Osteoblast (primary cell): Measurements from ENCODE around the gene ALX3. TPM values are rescaled to one million over a fixed set of nuclear protein-coding genes. Genes with fewer than 3 reads are reported as not detected.
A peak's percentile ranks its signal among the peaks of the same experiment; 100 is the strongest.

ENCODE experiments used
- DNase-seq: peaks from one replicate; pipeline ENCODE4 v3.0.0; 2011; ENCODE audit warnings: low spot score, mixed read lengths; ENCODE audit not compliant: insufficient read length; ENCODE audit errors: missing footprints
- H2AFZ ChIP-seq: 2 replicates; pipeline ENCODE4 v1.6.0; 2011; ENCODE audit warnings: mild to moderate bottlenecking, low read length
- H3K27ac ChIP-seq: 2 replicates; pipeline ENCODE4 v1.5.1; 2011; ENCODE audit warnings: mild to moderate bottlenecking, low read depth, low read length, moderate library complexity
- H3K27me3 ChIP-seq: 2 replicates; pipeline ENCODE4 v1.6.0; 2012; ENCODE audit warnings: mild to moderate bottlenecking, control low read depth, inconsistent platforms, low read length, moderate library complexity; ENCODE audit not compliant: insufficient read depth
- H3K36me3 ChIP-seq: 2 replicates; pipeline ENCODE4 v1.5.1; 2011; ENCODE audit warnings: mild to moderate bottlenecking, low read length, control low read depth, moderate library complexity; ENCODE audit not compliant: insufficient read depth
- H3K4me1 ChIP-seq: 2 replicates; pipeline ENCODE4 v1.5.1; 2011; ENCODE audit warnings: mild to moderate bottlenecking, low read length, control low read depth, moderate library complexity; ENCODE audit not compliant: insufficient read depth
- H3K4me2 ChIP-seq: 2 replicates; pipeline ENCODE4 v1.6.0; 2011; ENCODE audit warnings: mild to moderate bottlenecking, low read length; ENCODE audit not compliant: insufficient read depth
- H3K4me3 ChIP-seq: fragments of 200-600 bp; sonication (generic); 3 replicates; pipeline ENCODE4 v1.5.1; 2012; ENCODE audit warnings: mild to moderate bottlenecking, low read length, inconsistent platforms; ENCODE audit not compliant: insufficient read depth
- H3K79me2 ChIP-seq: 2 replicates; pipeline ENCODE4 v1.6.0; 2012; ENCODE audit warnings: mild to moderate bottlenecking, low read length, control low read depth, inconsistent platforms; ENCODE audit not compliant: insufficient read depth
- H3K9me3 ChIP-seq: 2 replicates; pipeline ENCODE4 v1.5.1; 2011; ENCODE audit warnings: low read depth, low read length, control low read depth
- H4K20me1 ChIP-seq: 2 replicates; pipeline ENCODE4 v1.6.0; 2012; ENCODE audit warnings: mild to moderate bottlenecking, low read length, control low read depth; ENCODE audit not compliant: insufficient read depth
- CTCF ChIP-seq: IDR thresholded peaks from 2 replicates; pipeline ENCODE4 v1.5.1; 2011; ENCODE audit warnings: mild to moderate bottlenecking, low read depth, low read length, moderate library complexity; ENCODE audit errors: extremely low read depth
- total RNA-seq: library from RNA; depleted of rRNA; stranded (reverse); fragments of >200 nt; gene quantifications from 2 replicates; pipeline ENCODE4 v1.2.3, GENCODE V29; 2012

Gene ALX3
- total RNA-seq, 1 donor = not detected

GRCh38 chr1:110102081-110102480 lies 31.6 kb upstream of the ALX3 start:
- peaks cover 11% of the 10 kb centered on the region for H3K4me1 ChIP-seq
- no peaks in the 10 kb centered on the region for H4K20me1 ChIP-seq
- no peaks in the 10 kb centered on the region for H3K36me3 ChIP-seq
- H2AFZ ChIP-seq = peak overlapping the region; percentile 85
- H3K79me2 ChIP-seq = no peaks in the 10 kb centered on the region
- H3K27me3 ChIP-seq = no peaks in the 10 kb centered on the region
- peak overlapping the region; percentile 39 for H3K4me2 ChIP-seq
- no peak overlapping the region for H3K27ac ChIP-seq
- TF ChIP-seq CTCF = no peak
- H3K4me3 ChIP-seq = no peak overlapping the region
- DNase-seq = peak; percentile 90
- H3K9me3 ChIP-seq = no peaks in the 10 kb centered on the region

GRCh38 chr1:110100335-110100734 lies 29.9 kb upstream of the ALX3 start:
- Histone ChIP-seq H2AFZ (no peak overlapping the region), H3K79me2 (no peaks in the 10 kb centered on the region)

GRCh38 chr1:110098222-110099026 lies 28.0 kb upstream of the ALX3 start:
- peaks cover 11% of the 10 kb centered on the region for H3K4me1 ChIP-seq
- no peak for TF ChIP-seq CTCF
- H3K4me3 ChIP-seq = no peak overlapping the region
- no peak overlapping the region for H2AFZ ChIP-seq
- H4K20me1 ChIP-seq = no peaks in the 10 kb centered on the region
- peaks cover 21% of the 10 kb centered on the region for H3K27me3 ChIP-seq
- no peak for DNase-seq
- no peaks in the 10 kb centered on the region for H3K79me2 ChIP-seq
- H3K9me3 ChIP-seq = no peaks in the 10 kb centered on the region
- no peak overlapping the region for H3K4me2 ChIP-seq
- no peaks in the 10 kb centered on the region for H3K36me3 ChIP-seq
- H3K27ac ChIP-seq = no peak overlapping the region

More at GRCh38 chr1:110100335-110100734, 29.9 kb upstream of the ALX3 start:
- Histone ChIP-seq H3K9me3 (no peaks in the 10 kb centered on the region), H3K36me3 (no peaks in the 10 kb centered on the region), H3K4me2 (no peak overlapping the region), H3K4me3 (no peak overlapping the region), H4K20me1 (no peaks in the 10 kb centered on the region), H3K27me3 (peaks cover 5% of the 10 kb centered on the region), H3K4me1 (peaks cover 11% of the 10 kb centered on the region), H3K27ac (no peak overlapping the region)
- no peak for DNase-seq
- no peak for TF ChIP-seq CTCF

GRCh38 chr1:110097507-110098221 lies 27.2 kb upstream of the ALX3 start:
- Histone ChIP-seq H2AFZ (no peak overlapping the region), H3K4me2 (no peak overlapping the region), H3K27ac (no peak overlapping the region), H3K4me3 (no peak overlapping the region), H3K27me3 (peaks cover 28% of the 10 kb centered on the region), H3K4me1 (peaks cover 9% of the 10 kb centered on the region), H3K9me3 (no peaks in the 10 kb centered on the region), H3K36me3 (no peaks in the 10 kb centered on the region), H3K79me2 (no peaks in the 10 kb centered on the region), H4K20me1 (no peaks in the 10 kb centered on the region)
- TF ChIP-seq CTCF = no peak
- no peak for DNase-seq
